Measurements from ENCODE around the gene BACH2.

GRCh38 chr6:90296341-90297114 is at the start of gene BACH2:
- no peak for TF ChIP-seq CTCF (IDR thresholded peaks at IDR 0.05; ENCODE audit: insufficient read depth, low read length, poor library complexity, severe bottlenecking)
- no peak for TF ChIP-seq EZH2phosphoT487 (conservative IDR thresholded peaks at IDR 0.05; ENCODE audit: low read length)
